PC-9 (cell line): Measurements from ENCODE around the gene OBSCN.

Experiments used
- CTCF ChIP-seq: fragments of 200-600 bp; sonication (generic); conservative IDR thresholded peaks from 2 replicates; pipeline ENCODE4 v1.6.1; 2017; ENCODE audit warnings: mixed run types, antibody characterized with exemption, mild to moderate bottlenecking, moderate library complexity
- EZH2 ChIP-seq: fragments of 200-600 bp; sonication (generic); IDR thresholded peaks from 2 replicates; pipeline ENCODE4 v1.8.0; 2017; ENCODE audit warnings: antibody characterized with exemption, low read depth

- TF ChIP-seq EZH2 (no peak), CTCF (no peak)
These were observed 112.5 kb downstream of the OBSCN start for GRCh38 chr1:228320394-228320793.
